Measurements from ENCODE around the gene CHRNB4.

DNA sequence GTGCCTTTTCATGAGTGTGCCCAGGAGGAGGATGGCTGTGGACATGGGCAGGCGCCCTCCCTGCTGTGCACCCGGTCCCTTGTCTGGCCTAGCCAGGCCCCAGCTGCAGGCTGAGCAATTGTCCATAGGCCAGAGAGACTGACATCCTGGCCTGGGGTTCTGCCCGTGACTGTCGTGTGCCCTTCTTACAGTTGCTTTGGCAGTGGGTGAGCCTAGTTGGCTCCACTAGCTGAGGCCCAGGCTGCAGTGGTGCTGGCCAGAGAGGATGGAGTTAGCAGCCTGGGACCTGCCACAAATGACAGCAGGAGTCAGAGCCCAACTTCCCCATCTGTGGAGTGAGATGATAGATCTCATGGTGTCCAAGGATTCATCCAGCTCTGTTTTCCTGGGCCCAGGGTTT, 9.0 kb upstream of the CHRNB4 start:
- TF ChIP-seq, protein P1, sequence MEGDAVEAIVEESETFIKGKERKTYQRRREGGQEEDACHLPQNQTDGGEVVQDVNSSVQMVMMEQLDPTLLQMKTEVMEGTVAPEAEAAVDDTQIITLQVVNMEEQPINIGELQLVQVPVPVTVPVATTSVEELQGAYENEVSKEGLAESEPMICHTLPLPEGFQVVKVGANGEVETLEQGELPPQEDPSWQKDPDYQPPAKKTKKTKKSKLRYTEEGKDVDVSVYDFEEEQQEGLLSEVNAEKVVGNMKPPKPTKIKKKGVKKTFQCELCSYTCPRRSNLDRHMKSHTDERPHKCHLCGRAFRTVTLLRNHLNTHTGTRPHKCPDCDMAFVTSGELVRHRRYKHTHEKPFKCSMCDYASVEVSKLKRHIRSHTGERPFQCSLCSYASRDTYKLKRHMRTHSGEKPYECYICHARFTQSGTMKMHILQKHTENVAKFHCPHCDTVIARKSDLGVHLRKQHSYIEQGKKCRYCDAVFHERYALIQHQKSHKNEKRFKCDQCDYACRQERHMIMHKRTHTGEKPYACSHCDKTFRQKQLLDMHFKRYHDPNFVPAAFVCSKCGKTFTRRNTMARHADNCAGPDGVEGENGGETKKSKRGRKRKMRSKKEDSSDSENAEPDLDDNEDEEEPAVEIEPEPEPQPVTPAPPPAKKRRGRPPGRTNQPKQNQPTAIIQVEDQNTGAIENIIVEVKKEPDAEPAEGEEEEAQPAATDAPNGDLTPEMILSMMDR (conservative IDR thresholded peaks at IDR 0.05 in 1 of 2, IDR thresholded peaks at IDR 0.05 in 1 of 2; ENCODE audit: extremely low read depth in 1 of 2, insufficient read depth in 1 of 2, low read depth in 1 of 2, low read length in 2 of 2): no peak
- TF ChIP-seq EZH2 (IDR thresholded peaks at IDR 0.05; ENCODE audit: borderline replicate concordance, low read length): no peak

Measured in mammary epithelial cell (primary cell).